NCI-H524 treated with DMSO at 0.1 percent for 48 hours (cell line): ENCODE data around the gene TMA16.
A peak's percentile ranks its signal among the peaks of the same experiment; 100 is the strongest.
"Not testable (repeated sequence)": the region's sequence is repeated elsewhere in the genome, so short reads cannot be mapped to it uniquely, and the experiment has no call there.

ENCODE experiments used
- DNase-seq: peaks from one replicate; lab custom pipeline; 2025; lab: John Stamatoyannopoulos, UW

The TMA16 gene

GRCh38 chr4:163515198-163515597 is 20.7 kb downstream of the TMA16 start:
- DNase-seq: no peak

- DNase-seq: no peak
Measured at GRCh38 chr4:163523791-163524365, 29.4 kb downstream of the TMA16 start.

- no peak for DNase-seq
Measured at GRCh38 chr4:163525982-163526381, 31.5 kb downstream of the TMA16 start.

GRCh38 chr4:163527172-163527571 is 32.7 kb downstream of the TMA16 start:
- no peak for DNase-seq

DNA sequence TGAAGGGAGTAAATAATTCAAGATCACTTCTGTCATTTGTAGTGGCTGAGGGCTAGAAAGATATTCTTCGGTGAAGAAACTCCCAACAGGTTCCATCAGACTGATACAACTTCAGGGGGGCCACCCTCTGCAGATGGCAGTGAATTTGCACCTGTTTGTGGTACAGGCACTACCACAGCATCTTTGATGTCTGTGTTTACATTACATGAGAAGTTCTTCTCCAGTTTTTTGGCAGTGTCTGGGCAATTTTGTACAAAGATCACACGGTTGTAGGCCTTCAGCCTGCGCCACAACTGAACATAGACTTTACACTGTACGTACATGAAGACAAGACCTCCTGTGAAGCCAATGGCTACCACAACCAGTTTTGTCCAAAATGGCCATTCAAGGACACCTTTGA is 34.2 kb downstream of the TMA16 start:
- no peak for DNase-seq

- peak; percentile 70 for DNase-seq
Measured at GRCh38 chr4:163534056-163534455, 39.6 kb downstream of the TMA16 start.

- DNase-seq: no peak
Measured at GRCh38 chr4:163535657-163536056, 41.2 kb downstream of the TMA16 start.

- DNase-seq: no peak
Measured at GRCh38 chr4:163536091-163536490, 41.6 kb downstream of the TMA16 start.

DNA sequence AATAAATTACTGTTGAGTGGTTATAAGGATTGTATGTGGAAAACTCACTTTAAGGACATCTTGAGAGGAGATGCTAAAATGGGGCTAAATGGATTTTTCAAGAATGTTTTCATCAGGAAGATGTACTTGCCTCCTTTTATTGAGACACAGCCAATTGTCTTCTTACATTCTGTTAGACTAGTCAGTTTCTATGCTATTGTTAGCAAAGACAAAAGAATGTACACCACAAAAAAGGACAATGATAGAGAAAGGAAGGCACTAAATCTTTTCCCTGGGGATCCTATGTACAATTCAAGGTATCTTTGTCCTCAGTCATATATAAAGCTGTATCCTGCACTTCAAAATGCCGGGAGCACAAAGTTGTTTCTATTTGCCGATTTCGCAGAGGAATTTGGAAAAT is 42.6 kb downstream of the TMA16 start:
- DNase-seq: no peak

- DNase-seq: not testable (repeated sequence)
Measured at GRCh38 chr4:163538820-163539219, 44.3 kb downstream of the TMA16 start.

DNA sequence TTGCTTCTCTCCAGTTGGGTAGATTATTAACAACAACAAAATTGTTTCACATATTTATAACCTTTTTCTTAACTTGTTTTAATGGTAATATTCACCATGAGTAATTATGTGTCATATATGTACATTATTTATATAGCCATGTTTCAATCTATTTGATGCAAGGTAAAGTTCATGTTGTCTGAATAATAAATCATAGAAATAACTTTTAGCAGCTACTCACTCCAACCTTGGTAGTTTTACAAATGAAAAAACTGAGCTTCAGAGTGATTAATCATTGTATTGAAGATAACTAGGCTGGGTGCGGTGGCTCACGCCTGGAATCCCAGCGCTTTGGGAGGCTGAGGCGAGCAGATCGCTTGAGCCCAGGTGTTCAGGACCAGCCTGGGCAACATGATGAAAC is 46.0 kb downstream of the TMA16 start:
- DNase-seq: no peak

GRCh38 chr4:163540977-163541376 is 46.5 kb downstream of the TMA16 start:
- DNase-seq: no peak

GRCh38 chr4:163542275-163542674 is 47.8 kb downstream of the TMA16 start:
- DNase-seq: no peak

- DNase-seq: no peak
Measured at GRCh38 chr4:163544407-163545038, 50.0 kb downstream of the TMA16 start.

DNA sequence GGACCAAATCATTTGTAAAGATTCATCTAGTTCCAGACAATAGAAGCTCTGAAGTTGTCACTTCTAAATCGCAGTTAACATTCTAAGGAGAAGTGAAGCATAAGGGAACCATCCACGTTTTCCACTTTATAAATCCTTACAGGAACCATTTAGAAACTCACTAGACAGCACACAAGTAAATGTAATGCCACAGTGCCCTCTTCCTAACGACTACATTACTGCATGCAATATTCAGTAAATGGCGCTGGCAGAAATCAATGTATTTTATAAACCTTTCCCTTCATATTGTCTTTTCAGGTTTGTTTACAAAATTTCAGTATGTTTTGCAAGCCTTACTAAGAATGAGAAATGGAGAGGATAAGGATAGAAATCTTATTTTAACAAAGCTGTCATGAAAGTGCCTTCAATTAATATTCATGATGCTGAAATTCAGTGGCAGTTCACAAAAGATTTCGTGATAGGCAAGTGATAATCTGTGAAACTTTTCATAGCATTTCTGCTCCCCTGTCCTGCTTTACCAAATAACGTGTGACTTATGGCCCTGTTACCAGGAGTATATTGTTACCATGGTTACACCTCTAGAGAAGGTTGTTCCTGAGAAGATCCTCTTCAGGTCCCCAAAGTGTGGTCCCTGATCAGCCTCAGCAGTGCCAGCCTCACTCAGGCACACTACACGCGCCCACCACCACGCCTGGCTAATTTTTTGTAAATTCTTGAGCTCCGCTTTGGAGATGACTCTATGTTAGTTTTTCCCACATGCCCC is 54.2 kb downstream of the TMA16 start:
- DNase-seq: no peak

GRCh38 chr4:163550869-163551267 is 56.4 kb downstream of the TMA16 start:
- no peak for DNase-seq

DNA sequence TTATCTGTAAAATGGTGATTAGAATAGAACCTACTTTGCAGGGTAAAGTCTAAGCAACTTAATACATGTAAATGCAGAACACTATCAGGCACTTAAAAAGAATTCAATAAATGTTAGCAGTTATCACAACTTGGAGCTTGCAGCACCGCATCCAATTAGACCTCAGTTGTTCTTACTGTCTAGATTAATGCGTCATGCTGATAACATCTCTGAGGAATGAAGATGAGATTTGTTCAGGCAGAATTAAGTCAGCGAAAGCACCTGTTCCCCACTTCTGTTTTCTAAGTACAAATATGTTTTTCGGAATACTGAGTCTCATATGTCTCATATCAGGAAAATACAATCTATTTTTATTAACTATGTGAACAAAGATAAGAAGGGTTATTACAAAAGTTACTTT is 58.7 kb downstream of the TMA16 start:
- DNase-seq: no peak

DNA sequence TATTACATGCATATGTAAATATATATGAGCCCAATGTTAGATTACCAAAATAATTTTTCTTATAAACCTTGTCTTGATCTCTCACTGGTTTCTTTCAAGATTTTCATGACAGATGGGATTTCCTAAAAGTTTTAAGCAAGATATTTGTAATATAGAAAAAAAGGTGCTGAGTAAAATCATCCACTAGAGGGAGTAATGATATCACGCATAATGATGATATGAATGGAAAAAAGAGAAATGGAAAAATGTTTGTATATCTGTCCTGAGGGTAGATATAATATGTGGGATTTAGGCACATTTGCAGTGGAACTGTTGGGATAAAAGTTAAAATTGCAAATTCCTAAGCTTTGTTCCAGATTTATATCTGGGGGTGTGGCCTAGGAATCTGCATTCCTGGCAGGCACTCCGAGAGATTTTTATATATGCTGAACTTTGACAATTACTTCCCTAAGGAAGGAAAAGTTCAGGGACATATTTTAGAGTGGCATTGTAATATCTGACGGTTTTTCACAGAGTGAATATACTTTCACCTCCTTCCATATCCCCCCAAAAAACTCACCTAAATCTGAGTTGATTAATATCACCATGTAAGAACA is 60.5 kb downstream of the TMA16 start:
- no peak for DNase-seq

DNA sequence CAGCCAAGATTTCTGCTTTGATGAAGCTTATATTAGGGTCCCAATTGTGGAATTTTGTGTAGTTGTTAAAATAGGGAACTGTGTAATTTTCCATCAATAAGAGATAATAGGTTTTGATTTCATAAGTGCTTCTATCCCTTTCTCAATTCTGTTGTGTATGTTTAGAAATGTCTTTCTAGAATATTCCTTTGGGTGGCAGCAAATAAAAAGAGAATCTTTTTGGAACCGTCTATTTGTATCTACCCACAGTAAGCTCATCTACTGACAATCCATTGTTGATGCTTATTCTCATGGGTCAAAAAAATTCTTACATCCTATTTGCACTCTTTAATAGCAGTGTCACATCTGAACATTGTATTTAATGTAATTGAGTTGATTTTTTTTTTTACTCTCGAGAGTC is 61.7 kb downstream of the TMA16 start:
- DNase-seq: no peak

- DNase-seq: no peak
Measured at GRCh38 chr4:163556650-163557391, 62.3 kb downstream of the TMA16 start.

GRCh38 chr4:163558539-163559044 is 64.1 kb downstream of the TMA16 start:
- no peak for DNase-seq

DNA sequence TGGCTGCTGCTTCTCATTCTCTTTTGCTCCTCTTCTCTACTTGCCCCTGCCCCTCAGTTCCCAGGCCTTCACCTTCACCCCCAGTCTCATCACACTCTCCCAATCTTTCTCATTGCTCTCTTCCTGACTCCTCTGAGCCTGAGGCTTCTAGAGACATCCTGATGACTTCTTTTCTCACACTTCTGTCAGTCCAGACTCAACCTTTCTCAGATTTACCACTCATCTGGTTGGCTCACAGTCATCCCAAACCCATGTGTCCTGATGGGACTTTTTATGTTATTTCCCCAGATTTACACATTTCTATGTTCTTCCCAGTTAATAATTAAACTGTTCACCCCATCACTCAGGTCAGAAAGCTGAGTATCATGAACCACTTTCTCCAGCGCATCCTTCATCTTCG is 68.0 kb downstream of the TMA16 start:
- DNase-seq: no peak
